HG02763 (cell line): ENCODE results near the gene METTL3.
A peak's percentile ranks its signal among the peaks of the same experiment; 100 is the strongest.
"Not testable (repeated sequence)": the region's sequence is repeated elsewhere in the genome, so short reads cannot be mapped to it uniquely, and the experiment has no call there.

Experiments used
- ATAC-seq: cut with Tn5 transposase; IDR thresholded peaks from one replicate; pipeline ENCODE4 v1.9.1; 2021; ENCODE audit warnings: mild to moderate bottlenecking, moderate library complexity; ENCODE audit not compliant: unreplicated experiment

Gene METTL3

DNA sequence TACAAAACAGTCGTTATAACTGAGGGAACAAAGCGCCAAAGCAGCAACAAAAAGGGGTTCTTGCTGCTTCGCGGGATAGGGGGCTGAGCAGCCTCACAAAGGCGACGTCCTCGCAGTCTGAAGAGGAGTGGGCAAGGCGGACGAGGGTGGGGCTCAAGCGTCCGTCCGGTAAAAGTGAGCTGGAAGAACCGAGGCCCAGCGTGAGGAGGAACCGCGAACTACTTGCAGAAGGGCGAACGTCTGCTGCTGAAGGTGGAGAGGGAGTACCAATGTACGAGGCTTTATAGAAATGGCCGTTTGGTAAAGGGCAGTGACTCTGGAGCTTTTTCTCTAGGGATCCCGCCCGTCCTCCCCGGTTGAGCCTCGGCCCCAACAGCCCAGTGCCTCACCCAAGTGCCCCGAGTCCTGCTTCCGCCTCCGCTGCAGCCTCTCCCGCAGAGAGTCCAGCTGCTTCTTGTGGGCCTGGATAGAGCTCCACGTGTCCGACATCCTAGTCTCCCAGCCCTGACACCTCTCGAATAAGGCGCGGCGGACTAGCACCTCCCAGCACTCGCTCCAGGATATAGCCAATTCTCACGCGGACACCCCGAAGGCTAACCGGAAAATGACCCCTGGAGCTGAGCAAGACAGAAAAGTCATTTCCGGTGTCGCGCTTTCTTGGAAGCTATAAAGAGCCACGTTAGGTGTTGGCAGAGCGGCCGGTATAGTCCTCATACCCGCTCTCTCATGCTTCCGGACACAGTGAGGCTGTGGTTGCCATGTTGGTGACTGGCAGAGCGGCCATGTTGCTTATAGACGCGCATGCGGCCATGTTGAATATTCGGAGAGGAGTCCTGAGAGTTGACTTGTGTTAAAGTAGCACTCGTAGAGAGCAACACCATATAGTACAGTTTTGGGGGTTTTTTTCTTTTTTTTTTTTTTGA lies at the start of gene METTL3:
TSS of gene METTL3 (minus strand) at position 606 of the 923 bp plus-strand sequence. CDS start at position 489, 117 bp downstream.
- peak; percentile 98 for ATAC-seq

GRCh38 chr14:21558703-21559170 lies 47.6 kb upstream of the METTL3 start:
- ATAC-seq = no peak

DNA sequence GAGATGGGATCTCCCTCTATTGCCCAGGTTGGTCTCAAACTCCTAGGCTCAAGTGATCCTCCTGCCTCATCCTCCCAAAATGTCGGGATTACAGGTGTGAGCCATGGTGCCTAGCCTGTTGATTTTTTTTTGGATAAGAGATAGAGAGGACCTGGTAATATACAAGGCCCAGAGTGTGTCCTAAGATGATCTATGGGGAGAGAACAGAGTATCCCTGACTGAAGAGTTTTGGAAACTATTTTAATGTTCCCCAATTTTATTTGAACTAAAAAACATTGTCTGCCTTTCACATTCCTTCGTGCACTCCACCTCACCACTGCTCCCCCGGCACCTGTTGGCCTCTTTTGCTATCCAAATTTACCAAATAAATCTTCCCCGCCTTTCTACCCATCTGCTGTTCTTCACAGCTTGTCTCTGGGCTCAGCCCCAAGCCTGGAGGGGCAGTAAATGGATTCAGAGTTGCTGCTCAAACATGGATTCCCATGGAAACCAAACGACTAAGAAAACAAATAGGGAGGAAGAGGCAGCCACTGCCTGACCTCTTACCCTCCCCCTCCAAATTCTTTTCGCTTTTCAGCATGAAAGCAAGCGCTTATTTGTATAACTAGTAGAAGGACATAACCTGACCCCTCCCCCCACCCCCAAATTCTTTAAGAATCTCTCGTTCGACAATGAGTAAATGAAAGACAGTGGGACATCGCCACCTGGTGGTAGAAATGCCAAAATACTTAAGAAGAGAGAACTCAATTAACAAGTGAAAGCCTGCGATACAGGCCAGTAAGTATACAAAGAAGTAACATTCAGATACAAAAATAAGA lies 46.2 kb upstream of the METTL3 start:
- ATAC-seq = no peak

DNA sequence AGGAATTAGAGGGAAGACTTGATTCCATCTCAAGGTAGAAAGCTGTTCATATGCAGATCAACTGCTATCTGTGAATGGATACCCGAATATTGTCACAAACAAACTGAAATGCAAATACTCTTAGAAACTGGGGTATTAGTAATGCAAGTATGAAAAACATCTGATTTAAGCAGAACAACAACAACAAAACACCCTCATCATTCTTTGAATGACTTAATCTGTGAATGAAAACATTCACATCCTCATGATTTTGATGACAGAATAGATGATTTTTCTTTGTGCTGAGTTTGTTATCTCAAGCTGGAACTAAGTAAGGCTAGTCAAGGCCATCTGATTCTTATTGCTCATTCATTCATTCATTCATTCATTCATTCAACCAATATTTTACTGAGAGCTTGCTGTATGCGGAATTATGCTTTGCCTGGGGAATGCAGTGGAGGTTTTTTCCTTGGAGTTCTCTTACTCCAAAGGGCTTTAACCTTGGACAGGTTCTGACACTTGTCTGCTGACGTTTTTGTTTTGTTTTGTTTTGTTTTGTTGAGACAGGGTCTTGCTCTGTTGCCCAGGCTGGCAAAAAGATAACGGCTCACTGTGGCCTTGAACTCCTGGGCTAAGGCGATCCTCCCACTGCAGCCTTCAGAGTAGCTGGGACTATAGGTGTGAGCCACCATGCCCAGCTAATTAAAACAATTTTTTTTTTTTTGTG lies 45.4 kb upstream of the METTL3 start:
- ATAC-seq = no peak

DNA sequence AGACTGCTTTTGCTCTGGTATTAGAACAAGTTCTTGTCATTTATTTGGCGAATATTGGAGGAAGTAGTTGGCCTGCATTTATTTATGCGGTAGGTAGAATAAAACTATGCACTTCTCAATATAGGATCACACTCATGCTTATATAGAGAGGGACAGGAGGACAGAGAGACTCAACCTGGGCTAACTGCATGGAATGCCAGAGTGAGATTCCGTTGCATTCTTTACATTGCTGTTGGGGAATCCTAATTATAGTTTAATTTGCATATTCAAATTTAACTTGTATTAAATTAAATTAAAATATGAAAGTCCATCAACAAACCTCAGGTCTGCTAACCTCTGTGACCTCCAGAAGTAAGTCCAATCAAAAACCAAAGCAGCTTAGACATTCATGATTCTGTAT lies 42.1 kb upstream of the METTL3 start:
- ATAC-seq = no peak

- ATAC-seq = not testable (repeated sequence)
These were observed 33.4 kb upstream of the METTL3 start for GRCh38 chr14:21544588-21544987.

GRCh38 chr14:21543963-21544362 lies 32.8 kb upstream of the METTL3 start:
- ATAC-seq = no peak

- no peak for ATAC-seq
These were observed 32.4 kb upstream of the METTL3 start for GRCh38 chr14:21543521-21543960.

DNA sequence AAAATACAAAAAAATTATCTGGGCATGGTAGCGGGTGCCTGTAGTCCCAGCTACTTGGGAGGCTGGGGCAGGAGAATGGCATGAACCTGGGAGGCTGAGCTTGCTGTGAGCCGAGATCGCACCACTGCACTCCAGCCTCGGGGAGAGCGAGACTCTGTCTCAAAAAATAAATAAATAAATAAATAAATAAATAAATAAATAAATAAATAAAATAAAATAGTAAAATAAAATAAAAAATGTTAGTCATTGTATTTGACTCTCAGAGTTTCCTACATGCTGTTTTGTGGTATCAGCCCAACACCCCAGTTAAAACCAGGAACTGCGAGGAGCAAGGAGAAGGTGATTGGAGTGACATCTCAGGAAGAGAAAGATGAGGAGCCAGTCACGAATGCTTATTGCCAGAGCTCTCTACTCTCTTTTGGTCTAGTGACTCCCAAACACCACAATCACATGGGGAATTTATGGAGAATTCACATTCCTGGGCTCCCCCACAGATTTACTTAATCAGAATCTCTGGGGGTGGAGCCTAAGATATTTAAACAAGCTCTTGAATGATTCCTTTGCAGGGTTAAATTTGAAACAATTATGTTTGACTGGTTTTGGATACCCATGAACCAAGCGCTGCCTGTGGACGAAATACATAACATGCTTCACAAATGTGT lies 30.4 kb upstream of the METTL3 start:
- ATAC-seq = no peak

DNA sequence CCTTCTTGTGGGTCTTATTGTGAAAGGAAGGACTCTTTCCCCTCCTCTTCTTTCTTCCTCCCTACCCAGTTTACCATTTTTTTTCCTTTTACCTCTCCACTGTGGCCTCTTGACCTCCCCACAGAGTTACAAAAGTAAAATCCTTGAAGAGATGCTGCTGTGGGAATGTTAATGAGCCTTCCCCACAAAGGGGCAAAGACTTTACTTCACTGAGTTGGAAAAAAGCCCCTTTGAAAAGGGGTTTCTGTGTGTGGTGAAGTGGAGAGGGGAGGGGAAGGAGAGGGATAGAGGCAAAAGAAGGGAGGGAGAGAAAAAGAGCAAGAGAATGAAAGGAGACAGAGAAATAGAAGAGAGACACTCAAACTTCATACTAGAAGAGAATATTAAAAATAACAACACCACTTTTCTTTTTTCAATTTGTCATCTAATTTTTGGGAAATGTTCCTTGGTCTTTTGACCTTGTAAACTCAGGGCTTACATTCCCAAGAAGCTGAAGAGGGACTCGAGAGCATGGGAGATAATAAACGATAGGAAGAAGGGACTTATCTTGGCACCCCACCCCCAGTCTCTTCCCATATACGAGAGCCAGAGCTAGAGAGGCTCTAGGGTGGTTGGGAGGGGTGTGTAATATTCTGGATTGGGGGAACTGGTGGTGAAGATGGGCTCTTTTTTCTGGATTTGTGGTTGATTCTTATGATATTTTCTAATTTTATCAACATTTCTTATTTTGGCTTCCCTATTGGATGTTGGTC lies 28.2 kb upstream of the METTL3 start:
- ATAC-seq = no peak

DNA sequence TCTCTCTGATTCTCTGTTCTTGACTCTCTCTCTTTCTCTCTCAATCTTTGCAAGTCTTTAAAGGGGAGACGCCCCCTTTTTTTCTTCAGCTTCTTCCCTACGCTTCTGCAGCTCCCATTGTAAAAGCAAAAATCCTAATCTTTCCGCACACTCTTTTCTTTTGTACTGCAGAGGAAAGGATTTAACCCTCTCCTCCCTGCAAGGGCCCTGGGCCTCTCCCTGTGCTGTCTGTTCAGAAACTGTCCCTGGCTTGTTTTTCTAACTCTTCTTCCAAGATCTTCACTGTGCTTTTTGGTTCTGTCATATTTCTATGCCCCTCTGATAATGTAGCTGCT lies 25.9 kb upstream of the METTL3 start:
- ATAC-seq = no peak

GRCh38 chr14:21536418-21537089 lies 25.4 kb upstream of the METTL3 start:
- ATAC-seq = no peak

- ATAC-seq = no peak
These were observed 24.6 kb upstream of the METTL3 start for GRCh38 chr14:21535545-21536417.

DNA sequence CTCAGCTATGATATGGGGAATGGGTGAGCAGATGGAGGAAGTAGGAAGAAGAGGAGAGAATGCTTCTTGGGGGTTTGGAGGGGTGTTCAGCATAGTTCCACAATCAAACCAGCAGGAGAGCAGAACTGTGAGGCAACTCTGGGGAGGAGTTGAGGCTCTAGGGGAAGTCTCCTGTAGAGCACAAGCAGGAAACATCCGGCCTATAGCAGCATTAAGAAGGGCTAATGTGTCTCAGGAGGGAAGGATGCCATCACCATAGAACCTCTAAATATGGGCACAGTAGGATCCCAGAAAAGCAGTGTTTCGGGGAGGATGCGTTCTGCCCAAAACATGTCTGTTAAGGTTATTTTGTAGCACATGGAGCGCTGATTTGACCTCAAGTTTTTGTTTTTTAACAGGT lies 23.4 kb upstream of the METTL3 start:
- ATAC-seq = no peak

DNA sequence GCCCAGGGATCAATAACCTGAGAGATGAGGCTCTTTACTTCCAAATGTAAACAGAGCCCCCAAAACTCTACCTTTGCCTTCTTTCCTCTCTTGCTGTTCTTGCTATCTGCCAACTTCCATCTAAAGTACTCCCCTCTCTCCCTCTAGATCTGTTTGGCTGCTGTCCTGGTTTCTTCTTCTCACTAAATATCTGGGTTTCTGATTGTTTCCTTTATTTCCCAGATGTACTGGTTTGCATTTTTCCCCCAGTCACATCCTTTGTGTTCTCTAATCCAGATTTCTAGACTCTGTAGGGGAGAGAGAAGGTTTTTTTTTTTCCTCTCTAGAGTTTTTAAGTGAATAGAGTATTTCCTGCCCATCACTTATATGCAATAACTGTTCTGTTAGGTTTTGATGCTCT lies 22.2 kb upstream of the METTL3 start:
- ATAC-seq = no peak

- ATAC-seq = no peak
These were observed 18.4 kb upstream of the METTL3 start for GRCh38 chr14:21529515-21529914.

GRCh38 chr14:21528381-21529348 lies 17.5 kb upstream of the METTL3 start:
- no peak for ATAC-seq
